GM12892 (cell line): Measurements from ENCODE around the gene NEGR1.

Experiments used
- POLR2A ChIP-seq: IDR thresholded peaks from 2 replicates; pipeline ENCODE4 v1.6.1; 2011; ENCODE audit warnings: low read depth, low read length, control low read depth
- POLR2AphosphoS5 ChIP-seq: IDR thresholded peaks from 2 replicates; pipeline ENCODE4 v1.6.1; 2011; ENCODE audit warnings: low read depth, low read length, control low read depth
- TAF1 ChIP-seq: IDR thresholded peaks from 2 replicates; pipeline ENCODE4 v1.6.1; 2011; ENCODE audit warnings: low read depth, mild to moderate bottlenecking, control low read depth, low read length, borderline replicate concordance

DNA sequence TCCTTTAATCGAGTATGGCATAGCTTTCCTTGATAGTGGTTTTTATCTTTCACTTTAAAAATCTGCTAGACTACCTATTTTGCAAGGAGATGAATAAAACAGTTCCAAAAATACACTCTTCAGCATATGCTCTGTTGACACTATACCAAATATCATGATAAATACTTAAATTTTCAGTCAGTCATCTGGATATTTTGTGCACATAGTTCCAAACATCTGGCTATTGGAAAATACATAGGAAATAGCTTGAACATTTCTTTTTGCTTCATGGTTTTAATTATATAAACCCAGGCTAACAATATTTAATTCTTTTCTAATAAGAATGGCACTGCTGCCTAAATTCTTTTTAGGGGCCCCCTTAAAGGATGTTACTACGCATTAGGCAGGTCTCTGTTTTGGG, 342.1 kb downstream of the NEGR1 start:
- no peak for TF ChIP-seq TAF1
- TF ChIP-seq POLR2A = no peak
- TF ChIP-seq POLR2AphosphoS5 = no peak
